Mucosa of rectum (tissue), 2 donors: ENCODE measurements around the gene EMC6.
A peak's percentile ranks its signal among the peaks of the same experiment; 100 is the strongest.

Experiments
- H3K27ac ChIP-seq, 2 donors: one replicate each; pipeline ENCODE4 v1.7.0; 2013; ENCODE audit warnings: inconsistent platforms in 2 of 2, low read depth in 2 of 2, low read length in 2 of 2
- H3K27me3 ChIP-seq, 2 donors: one replicate each; pipeline ENCODE4 v1.7.0; 2013; ENCODE audit warnings: low read length in 2 of 2; ENCODE audit not compliant: control insufficient read depth in 2 of 2, insufficient read depth in 2 of 2
- H3K36me3 ChIP-seq, 2 donors: one replicate each; pipeline ENCODE4 v1.7.0; 2013; ENCODE audit warnings: low read length in 2 of 2; ENCODE audit not compliant: control insufficient read depth in 2 of 2, insufficient read depth in 2 of 2
- H3K4me1 ChIP-seq, 2 donors: one replicate each; pipeline ENCODE4 v1.7.0; 2013; ENCODE audit warnings: low read length in 2 of 2, mild to moderate bottlenecking in 1 of 2; ENCODE audit not compliant: control insufficient read depth in 2 of 2, insufficient read depth in 2 of 2
- H3K4me3 ChIP-seq, 2 donors: one replicate each; pipeline ENCODE4 v1.7.0; 2013; ENCODE audit warnings: low read length in 2 of 2
- H3K9ac ChIP-seq, 2 donors: one replicate each; pipeline ENCODE4 v1.7.0; 2013; ENCODE audit warnings: low read length in 2 of 2, low read depth in 1 of 2, mild to moderate bottlenecking in 1 of 2
- H3K9me3 ChIP-seq, 2 donors: one replicate each; pipeline ENCODE4 v1.7.0; 2013; ENCODE audit warnings: low read length in 2 of 2; ENCODE audit not compliant: control insufficient read depth in 2 of 2
- donor health status: healthy.
- donor health status: Normal muscosa, but diverticular disease.

Gene EMC6

DNA sequence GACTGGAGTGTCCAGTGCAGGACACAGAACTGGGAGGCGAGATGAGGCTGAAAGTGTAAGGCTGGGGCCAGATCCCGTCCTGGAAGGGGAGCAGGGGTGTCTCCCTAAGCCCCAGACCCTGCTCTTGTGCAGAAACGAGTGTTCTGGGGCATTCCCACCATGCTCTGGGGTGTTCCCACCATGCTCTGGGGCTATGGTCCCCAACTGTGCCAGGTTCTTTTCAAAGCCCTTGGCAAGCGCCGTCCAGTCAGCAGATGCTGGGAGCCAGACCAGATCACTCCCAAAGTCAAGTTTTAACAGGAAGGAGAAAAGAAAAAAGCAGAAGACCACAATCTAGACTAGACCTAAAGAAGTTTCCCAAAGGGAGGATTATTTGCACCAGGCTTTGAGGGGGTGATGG, 2.8 kb upstream of the EMC6 start:
- no peaks in the 10 kb centered on the region for H3K9me3 ChIP-seq
- peaks cover 19 to 25% of the 10 kb centered on the region in 2 donors for H3K4me1 ChIP-seq
- H3K9ac ChIP-seq, result no peak overlapping the region
- H3K36me3 ChIP-seq, result peaks cover 23 to 24% of the 10 kb centered on the region in 2 donors
- no peak overlapping the region for H3K4me3 ChIP-seq
- H3K27me3 ChIP-seq, result no peaks in the 10 kb centered on the region
- no peak overlapping the region for H3K27ac ChIP-seq

- Histone ChIP-seq H3K36me3 (peaks cover 23 to 24% of the 10 kb centered on the region in 2 donors), H3K4me1 (peaks cover 19 to 25% of the 10 kb centered on the region in 2 donors), H3K9me3 (no peaks in the 10 kb centered on the region), H3K4me3 (peak overlapping the region; percentile 15 to 28), H3K27me3 (no peaks in the 10 kb centered on the region), H3K9ac (peak overlapping the region in 1 of 2 donors; percentile 48), H3K27ac (peak overlapping the region in 1 of 2 donors; percentile 99)
Measured at GRCh38 chr17:3666516-3666915, 2.1 kb upstream of the EMC6 start.

- Histone ChIP-seq H3K4me1 (peaks cover 19 to 25% of the 10 kb centered on the region in 2 donors), H3K9me3 (no peaks in the 10 kb centered on the region), H3K9ac (peak overlapping the region; percentile 96 to 98), H3K4me3 (peak overlapping the region; percentile 88 to 89), H3K27ac (peak overlapping the region; percentile 99 to 100), H3K36me3 (peaks cover 23 to 24% of the 10 kb centered on the region in 2 donors), H3K27me3 (no peaks in the 10 kb centered on the region)
Measured at GRCh38 chr17:3667366-3668278, 990 bp upstream of the EMC6 start.

DNA sequence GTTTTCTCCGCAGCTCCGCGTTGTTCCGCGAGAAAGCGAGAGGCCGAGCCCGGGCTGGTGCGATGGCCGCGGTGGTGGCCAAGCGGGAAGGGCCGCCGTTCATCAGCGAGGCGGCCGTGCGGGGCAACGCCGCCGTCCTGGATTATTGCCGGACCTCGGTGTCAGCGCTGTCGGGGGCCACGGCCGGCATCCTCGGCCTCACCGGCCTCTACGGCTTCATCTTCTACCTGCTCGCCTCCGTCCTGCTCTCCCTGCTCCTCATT, 404 bp downstream of the EMC6 start:
- H3K4me1 ChIP-seq, result peaks cover 19 to 25% of the 10 kb centered on the region in 2 donors
- H3K27ac ChIP-seq, result peak overlapping the region; percentile 64 to 99
- no peaks in the 10 kb centered on the region for H3K9me3 ChIP-seq
- peak overlapping the region; percentile 89 to 93 for H3K9ac ChIP-seq
- H3K36me3 ChIP-seq, result peaks cover 13 to 15% of the 10 kb centered on the region in 2 donors
- no peaks in the 10 kb centered on the region for H3K27me3 ChIP-seq
- peak overlapping the region; percentile 87 to 95 for H3K4me3 ChIP-seq

DNA sequence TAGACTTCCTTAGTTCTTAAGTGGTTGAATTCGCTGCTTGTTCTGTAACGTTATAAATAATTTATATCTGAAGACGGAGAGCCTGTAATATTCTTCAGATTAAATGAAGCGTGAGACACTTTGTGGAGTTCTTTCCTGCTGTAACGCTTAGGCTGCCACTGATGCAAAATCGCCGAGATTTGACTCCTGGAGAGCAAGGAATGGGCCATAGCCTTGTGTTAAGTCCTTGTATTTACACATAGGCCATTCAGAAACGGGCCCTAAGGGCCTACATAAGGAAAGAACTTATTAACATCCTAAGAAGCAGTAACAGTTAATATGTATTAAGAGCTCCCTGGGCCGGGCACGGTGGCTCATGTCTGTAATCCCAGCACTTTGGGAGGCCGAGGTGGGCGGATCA, 936 bp downstream of the EMC6 start:
- Histone ChIP-seq H3K4me1 (peaks cover 19 to 25% of the 10 kb centered on the region in 2 donors), H3K9me3 (no peaks in the 10 kb centered on the region), H3K36me3 (peaks cover 8 to 11% of the 10 kb centered on the region in 2 donors), H3K9ac (peak overlapping the region; percentile 89 to 93), H3K27ac (no peak overlapping the region), H3K4me3 (peak overlapping the region; percentile 87 to 95), H3K27me3 (no peaks in the 10 kb centered on the region)

DNA sequence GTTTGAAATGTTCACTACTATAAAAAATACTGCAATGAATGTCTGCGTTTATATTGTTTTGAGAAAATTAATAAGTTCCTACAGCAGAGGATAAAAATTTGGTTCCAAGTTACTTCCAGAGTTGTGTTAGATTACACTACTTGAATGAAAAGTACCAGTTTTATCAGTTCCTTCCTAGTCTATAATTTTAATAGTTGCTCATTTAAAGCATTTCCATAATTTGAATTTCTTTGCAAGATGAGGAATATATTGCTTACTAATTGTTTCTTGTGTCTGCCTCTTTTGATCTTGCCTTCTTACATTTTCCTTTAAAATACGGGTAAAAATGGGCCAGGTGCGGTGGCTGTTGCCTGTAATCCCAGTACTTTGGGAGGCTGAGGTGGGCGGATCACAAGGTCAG, 4.0 kb downstream of the EMC6 start:
- Histone ChIP-seq H3K4me1 (peaks cover 8 to 9% of the 10 kb centered on the region in 2 donors), H3K36me3 (no peaks in the 10 kb centered on the region), H3K9ac (no peak overlapping the region), H3K27ac (no peak overlapping the region), H3K4me3 (no peak overlapping the region), H3K27me3 (no peaks in the 10 kb centered on the region), H3K9me3 (no peaks in the 10 kb centered on the region)

DNA sequence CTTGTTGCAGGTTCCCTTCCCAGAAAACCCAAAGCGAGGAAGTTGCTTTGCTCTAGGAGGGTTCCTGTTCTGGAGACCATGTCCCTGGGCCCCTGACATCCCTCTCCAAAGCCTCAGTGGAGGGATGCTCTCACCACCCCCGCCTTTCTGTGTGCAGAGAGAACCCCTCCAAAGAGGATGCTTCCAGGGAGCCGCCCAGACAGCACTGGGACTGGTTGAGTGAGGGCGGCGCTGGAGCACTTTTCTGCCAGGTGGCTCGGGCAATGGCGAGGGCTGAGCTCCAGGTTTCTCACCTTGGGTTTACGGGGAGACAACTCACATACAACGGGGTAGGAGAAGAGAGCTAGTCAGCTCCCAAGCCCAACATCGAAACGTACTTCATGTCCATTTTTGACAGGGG, 7.3 kb downstream of the EMC6 start:
- no peak overlapping the region for H3K4me3 ChIP-seq
- H3K27ac ChIP-seq, result no peak overlapping the region
- H3K36me3 ChIP-seq, result no peaks in the 10 kb centered on the region
- no peaks in the 10 kb centered on the region for H3K9me3 ChIP-seq
- H3K27me3 ChIP-seq, result no peaks in the 10 kb centered on the region
- H3K4me1 ChIP-seq, result no peaks in the 10 kb centered on the region
- no peak overlapping the region for H3K9ac ChIP-seq

DNA sequence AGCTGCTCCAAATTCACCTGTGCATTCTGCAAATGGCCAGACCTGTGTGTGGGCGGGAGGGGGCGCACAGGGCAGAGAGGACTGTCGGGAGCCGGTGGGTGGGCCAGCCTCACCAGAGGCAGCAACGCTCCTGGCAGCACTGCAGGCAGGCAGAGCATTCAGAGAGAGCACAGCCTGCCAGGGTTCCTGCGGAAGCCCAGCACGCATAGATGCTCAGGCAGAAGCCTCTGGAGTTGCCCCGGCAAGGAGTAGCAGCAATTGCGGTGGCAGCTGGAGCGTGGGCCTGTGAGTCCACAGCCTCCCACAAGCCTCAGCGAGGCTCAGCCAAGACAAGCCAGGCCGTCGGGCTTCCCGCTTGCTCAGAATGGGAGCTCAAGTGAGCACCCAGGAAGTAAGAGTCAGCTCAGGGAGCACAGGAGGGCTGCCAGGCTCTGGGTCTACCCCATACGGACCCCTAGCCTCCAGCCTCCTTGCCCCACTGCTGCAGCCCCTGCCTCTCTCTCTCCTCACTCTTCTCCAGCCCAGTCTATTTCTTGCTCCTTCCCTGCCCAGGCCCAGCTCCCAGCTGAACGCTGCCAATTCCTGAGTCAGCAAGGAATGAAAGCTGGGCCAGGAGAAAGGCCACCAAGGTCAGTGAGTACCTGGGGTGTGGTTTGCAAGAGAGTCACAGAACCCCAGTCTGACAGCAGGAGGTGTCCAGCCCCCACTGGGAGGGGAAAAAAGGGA, 9.6 kb downstream of the EMC6 start:
- Histone ChIP-seq H3K4me1 (peaks cover 0 to 3% of the 10 kb centered on the region in 2 donors), H3K4me3 (no peak overlapping the region), H3K27me3 (no peaks in the 10 kb centered on the region), H3K9me3 (no peaks in the 10 kb centered on the region), H3K9ac (no peak overlapping the region), H3K27ac (no peak overlapping the region), H3K36me3 (no peaks in the 10 kb centered on the region)

GRCh38 chr17:3678821-3679530, 10.4 kb downstream of the EMC6 start:
- Histone ChIP-seq H3K27me3 (peaks cover 0 to 2% of the 10 kb centered on the region in 2 donors), H3K4me1 (peaks cover 0 to 3% of the 10 kb centered on the region in 2 donors), H3K4me3 (no peak overlapping the region), H3K9me3 (no peaks in the 10 kb centered on the region), H3K36me3 (no peaks in the 10 kb centered on the region), H3K9ac (no peak overlapping the region), H3K27ac (no peak overlapping the region)
